ENCODE results near the gene SYNE1.
A peak's percentile ranks its signal among the peaks of the same experiment; 100 is the strongest.

Gene SYNE1

GRCh38 chr6:152184573-152184916, 452.6 kb downstream of the SYNE1 start:
- no peak for DNase-seq (ENCODE audit: low spot score)

DNA sequence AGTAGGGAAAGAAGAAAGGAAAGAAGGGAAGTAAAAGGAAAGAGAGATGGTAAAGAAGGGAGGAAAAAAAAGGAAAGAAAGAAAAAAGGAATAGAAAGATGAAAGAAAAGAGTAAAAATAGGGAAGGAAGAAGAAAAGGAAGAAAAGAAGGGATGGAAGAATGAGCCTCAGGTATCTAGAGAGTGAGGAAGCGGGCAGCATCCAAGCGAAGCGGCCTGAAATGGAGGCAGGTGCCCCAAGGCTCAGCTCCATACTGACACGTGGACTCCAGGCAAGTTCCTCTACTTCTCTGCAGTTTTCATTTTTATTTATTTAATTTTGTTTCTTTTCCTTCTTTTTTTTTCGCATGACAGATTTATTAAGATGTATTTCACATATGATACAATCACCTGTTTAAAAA, 456.6 kb downstream of the SYNE1 start:
- no peak for DNase-seq (ENCODE audit: low spot score)

DNA sequence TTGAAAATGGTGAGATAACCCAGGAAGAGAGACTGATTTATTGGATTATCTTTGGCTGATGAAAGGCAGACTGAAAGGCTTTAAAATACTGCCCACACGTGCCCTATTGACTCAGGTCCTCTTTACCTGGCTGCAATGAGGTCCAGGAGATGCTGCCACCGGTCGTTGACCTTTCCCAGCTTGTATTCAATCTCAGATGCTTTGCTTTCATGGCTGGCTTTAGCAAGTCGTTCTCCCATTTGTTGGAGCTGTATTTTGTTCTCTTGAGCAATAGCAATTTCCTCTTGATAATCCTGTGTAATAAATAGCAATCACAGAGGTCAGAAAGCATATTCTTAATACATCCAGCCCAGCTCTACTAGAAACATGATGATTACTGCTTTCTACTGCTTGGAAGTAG, 460.9 kb downstream of the SYNE1 start:
- DNase-seq (ENCODE audit: low spot score): no peak

DNA sequence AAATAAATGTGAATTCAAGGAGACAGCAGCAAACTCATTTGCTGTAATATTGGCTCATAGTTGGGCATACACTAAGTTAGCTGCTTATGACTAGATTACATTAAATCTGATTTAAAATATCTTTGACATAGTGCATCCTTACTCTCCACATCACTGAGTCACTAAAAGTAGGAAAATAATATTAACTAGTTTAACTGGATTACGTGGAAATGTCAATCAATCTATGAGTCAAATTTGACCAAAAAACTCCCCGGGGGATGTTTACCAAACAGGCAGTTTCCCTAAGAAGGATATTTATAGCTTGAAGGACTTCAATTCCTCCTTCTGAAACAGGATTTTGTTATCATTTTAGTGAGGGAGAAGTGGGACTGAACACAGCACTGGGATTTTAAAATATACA, 463.2 kb downstream of the SYNE1 start:
- no peak for DNase-seq (ENCODE audit: low spot score)

DNA sequence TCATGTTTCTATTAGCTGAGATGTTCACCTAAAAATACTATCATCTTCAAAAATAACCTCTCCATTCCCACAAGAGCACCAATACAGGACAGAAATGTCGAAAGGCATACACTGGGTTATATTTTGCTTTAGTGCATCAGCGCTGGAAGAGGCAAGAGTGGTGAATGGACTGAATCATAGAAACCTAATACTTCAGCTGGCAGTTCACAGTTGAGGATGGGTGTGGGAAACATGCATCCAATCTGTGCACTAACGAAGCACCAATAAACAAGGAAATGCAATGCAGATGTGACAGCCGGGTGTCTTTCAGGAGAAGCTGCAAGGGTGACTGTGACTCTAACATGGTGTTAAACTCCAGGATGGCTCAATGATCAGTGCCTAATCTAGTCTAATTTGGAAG, 463.8 kb downstream of the SYNE1 start:
- DNase-seq (ENCODE audit: low spot score): no peak

DNA sequence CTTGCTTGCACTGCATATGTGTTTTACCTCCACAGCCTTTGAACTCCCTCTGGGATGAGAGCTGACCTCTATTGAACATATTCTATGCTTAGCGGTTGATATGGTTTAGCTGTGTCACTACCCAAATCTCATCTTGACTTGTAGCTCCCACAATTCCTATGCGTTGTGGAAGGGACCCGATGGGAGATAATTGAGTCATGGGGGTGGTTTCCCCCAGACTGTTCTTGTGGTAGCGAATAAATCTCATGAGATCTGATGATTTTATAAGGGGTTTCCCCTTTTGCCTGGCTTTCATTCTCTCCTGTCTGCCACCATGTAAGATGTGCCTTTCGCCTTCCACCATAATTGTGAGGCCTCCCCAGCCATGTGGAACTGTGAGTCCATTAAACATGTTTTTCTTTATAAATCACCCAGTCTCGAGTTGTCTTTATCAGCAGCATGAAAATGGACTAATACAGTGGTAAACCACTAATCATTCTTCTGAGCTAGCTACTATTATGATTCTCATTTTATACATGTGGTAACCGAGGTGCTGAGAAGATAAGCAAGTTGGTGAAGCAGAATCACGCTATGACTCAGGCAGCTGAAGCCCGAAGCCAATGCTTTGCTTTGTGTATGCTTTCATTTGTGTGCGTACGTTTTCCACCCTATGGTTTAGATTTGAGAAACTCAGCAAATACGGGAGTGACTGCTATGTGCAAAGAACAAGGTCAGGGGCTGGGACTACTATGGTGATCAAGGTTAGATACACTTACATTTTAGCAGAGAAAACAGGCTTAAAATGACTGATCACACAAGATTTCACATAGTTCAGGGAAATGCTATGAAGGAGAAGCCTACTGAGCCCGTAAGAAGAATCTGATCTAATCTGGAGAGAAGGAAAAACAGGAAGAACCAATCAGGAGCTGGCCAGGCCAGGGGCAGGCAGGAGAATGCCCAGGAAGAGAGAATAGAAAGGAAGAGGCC, 466.2 kb downstream of the SYNE1 start:
- no peak for DNase-seq (ENCODE audit: low spot score)

DNA sequence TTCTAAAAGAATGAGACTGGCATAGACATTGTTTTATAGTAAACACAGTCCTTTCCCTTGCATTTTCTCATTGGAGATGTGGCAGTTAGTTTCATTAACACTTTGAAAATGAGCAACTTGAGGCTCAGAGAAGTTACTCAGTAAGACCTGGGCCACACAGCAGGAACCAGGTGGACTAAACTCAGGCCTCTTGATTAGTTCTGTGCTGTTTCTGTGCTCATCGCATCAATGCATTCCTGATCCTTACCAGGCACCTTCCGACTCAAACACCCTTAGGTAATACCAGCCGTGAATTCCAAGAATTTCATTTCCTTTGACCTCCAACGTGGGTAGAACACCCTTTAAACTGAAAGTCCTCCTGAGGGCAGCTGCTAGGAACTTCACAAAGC, 466.9 kb downstream of the SYNE1 start:
- no peak for DNase-seq (ENCODE audit: low spot score)

DNA sequence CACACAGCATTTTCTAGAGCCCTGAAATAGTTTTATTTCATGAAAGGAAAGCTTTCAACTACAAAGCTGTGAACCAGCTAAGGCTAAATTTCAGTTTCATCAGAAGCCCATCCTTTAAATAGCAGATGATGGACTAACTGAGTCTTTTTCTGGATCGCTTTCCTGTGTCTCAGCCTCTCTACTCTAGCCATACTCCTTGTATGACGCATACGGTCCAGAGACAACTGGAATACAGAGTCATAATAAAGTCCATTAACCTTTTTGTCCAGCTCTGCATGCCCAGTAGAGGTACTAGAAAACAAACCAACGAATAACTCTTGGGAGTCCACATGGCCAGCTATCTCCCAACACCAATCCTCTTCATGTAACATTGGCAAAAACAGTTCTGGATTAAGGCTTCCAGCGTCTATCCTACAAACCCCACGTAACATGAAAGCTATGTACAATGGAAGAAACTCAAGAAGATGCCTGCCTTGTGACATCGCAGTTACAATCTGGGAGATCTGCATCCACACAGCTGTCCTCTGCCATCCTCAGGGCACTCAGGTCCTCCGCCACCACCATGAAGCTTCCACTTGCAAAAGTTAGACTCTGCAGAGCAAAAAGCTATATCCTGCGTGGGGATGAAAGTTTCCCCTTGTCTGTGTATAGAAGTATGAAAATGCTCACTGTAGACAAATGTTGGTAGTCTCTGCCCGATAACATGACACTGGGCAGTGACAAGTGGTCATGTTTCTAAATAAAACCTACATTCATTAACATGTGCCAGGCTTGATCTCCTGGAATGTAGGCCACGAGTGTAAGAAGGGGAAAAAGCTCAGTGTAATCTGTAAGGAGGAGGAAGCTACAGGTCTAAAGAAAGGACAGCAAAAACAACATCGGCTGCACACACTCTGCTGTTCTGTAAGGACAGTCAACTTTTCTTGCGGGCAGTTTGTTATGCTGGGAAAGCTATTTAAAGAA, 469.2 kb downstream of the SYNE1 start:
- no peak for DNase-seq (ENCODE audit: low spot score)

- DNase-seq (ENCODE audit: low spot score): no peak
These were observed 470.3 kb downstream of the SYNE1 start for GRCh38 chr6:152166897-152167296.

DNA sequence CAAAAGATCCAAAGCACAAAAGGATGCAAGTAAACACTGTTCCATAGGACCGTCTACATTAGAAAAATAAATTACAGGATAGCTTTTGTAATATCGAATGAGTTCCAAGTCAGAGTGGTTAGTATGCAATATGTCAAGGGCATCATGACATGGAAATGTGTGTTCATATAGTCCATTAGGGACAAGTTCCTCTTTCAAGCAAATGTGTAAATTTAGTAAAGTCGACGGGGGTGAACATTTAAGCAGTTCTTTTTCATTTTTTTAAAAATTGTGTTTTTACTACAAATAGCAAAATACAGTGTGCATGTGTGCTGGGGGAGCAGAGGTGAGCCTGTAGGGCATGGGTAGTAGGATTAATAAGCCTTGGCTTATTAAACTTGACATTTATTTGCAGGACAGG, 470.7 kb downstream of the SYNE1 start:
- DNase-seq (ENCODE audit: low spot score): no peak

DNA sequence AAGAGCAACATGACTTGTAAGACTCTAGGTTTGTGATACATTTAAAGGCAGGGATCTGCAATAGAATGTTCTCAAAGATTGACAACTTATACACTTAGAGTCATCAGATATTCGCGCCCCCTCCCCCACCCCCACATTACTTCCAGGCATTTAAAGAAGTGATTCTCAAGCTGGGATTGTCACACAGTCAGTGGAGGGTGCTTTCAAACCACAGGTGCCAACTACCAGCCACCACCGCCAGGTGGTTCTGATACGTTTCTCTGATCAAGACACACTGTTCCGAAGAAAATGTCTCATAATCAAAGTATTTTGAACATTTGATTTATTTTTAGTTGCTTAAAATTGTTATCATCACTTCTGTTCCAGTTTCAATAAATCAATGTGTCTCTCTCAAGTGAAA, 472.2 kb downstream of the SYNE1 start:
- DNase-seq (ENCODE audit: low spot score): no peak

DNA sequence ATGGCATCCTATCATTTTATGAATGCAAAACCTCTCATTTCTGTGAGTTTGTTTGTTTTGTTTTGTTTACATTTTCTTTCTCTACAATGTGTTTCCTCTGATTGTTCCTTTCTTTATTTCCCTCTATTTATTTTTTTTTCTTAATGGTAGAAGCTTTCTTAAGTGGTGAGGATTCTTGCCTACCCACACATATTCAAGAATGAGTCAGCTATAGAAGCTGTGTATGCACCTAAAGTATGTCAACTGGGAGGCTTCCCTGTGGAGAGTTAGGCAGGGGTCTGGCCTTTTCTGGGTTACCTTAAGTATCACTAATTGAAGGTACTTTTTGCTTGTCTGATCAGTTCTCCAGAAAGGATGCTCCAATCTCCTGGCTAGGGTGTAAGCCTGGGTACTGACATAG, 475.7 kb downstream of the SYNE1 start:
- no peak for DNase-seq (ENCODE audit: low spot score)

GRCh38 chr6:152160346-152160745, 476.8 kb downstream of the SYNE1 start:
- DNase-seq (ENCODE audit: low spot score): peak; percentile 7

GRCh38 chr6:152155792-152156191, 481.4 kb downstream of the SYNE1 start:
- DNase-seq (ENCODE audit: low spot score): no peak

DNA sequence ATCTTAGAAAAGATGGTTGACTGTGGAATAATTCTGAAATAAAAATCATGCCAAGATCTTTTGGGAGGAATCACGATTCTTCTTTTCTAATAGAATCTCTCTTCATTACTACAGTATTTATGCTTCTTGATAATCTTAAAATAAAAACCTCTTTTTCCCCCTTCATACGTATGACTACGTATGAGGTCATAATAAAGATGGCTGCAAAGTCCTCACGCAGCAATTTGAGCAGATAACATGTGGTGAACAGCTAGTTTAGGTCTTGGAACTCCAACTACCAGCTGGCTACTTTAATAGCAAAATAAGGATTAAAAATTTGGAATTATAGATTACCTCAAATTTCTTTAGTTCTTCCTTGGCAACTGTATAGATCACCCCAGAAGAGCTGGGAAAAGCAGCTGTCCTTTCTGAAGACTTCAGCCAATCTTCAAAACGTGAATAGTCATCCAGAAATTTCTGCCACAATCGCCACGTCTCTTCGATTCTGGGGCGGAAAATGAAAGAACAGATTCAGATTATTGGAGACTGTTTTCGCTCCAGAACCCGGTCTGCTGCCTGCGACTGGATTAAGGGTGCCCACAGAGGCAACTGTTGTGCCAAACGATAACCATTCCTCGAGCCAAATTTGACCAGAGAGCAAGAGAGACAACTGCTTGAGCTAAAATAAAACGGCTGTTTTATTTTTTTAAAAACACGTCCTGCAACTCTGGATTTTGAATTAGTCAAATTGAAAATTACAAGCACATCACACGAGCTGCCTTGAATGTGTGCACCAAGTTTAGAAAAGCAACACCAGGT, 482.4 kb downstream of the SYNE1 start:
- no peak for DNase-seq (ENCODE audit: low spot score)

DNA sequence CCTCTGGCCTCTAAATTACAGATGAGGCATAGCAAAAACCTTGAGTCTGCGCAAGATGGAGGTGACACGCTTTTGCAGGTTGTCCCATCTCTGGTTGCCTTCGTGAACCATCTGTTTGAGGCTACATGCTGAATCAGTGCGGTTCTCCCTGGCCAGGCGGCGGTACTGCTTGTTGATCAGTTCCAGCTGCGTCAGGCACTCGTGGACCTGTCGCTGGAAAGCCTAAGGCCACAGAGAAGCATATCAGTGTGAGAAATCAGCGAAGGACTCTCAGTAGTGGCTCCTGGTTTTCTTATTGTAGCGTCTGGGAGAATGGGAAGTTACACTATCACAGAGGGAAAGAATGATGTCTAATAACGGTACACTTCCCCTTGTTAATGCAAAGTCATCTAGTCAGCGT, 485.2 kb downstream of the SYNE1 start:
- DNase-seq (ENCODE audit: low spot score): no peak

DNA sequence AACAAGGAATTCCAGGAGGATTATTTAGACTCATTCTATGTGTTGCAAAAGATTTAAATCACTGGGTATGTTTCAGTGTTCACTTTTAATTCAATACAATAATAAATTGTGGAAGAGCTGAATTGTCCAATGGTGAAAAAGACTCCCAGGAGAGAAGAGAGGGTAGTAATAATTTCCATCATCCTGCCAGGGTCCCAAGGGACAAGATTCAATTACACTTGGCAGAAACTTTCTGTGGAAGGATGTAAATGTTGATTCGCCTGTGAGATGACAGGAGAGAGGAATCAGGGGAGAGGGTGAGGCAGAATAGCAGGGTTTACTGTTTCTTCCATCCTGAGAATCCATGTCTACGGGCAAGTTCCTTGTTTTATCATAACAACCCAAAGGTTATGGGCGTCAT, 487.0 kb downstream of the SYNE1 start:
- DNase-seq (ENCODE audit: low spot score): no peak

- DNase-seq (ENCODE audit: low spot score): no peak
These were observed 488.8 kb downstream of the SYNE1 start for GRCh38 chr6:152148412-152148811.

- DNase-seq (ENCODE audit: low spot score): no peak
These were observed 489.9 kb downstream of the SYNE1 start for GRCh38 chr6:152147269-152147668.

GRCh38 chr6:152146385-152146784, 490.8 kb downstream of the SYNE1 start:
- no peak for DNase-seq (ENCODE audit: low spot score)

GRCh38 chr6:152143359-152143758, 493.8 kb downstream of the SYNE1 start:
- no peak for DNase-seq (ENCODE audit: low spot score)

DNA sequence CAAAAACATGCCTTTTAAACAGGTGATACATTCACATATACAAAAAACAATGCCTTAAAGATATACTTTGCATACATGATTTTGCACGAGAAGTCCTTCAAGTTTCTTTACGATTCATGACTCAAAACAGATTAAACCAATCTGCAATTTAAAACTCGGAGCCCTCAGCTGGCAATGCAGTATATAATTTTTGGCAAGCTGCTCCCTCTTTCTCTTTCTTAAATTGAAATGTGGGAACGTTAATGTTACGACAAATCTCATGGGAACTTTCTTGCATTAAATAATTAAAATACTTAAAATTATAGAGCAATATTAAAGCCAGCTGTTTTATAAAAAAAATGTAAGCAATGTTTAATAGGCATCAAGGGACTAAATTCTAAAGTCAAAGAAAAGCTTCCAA, 495.1 kb downstream of the SYNE1 start:
- DNase-seq (ENCODE audit: low spot score): no peak

Measured in NAMALWA (cell line).